A673 (cell line): ENCODE measurements around the gene ZBTB44. TPM values are rescaled to one million over a fixed set of nuclear protein-coding genes. Genes with fewer than 3 reads are reported as not detected.

Source experiments
- BruUV-seq: library from RNA; stranded (reverse); fragments of 400-500 nt; replicated peaks from 2 replicates; lab custom pipeline; 2021; lab: Mats Ljungman, UMichigan
- CTCF ChIA-PET: fragments of 300-600 bp; sonication (Branson Sonifier 250); formaldehyde crosslinking; loops from one replicate; lab custom pipeline; 2022; ENCODE audit warnings: antibody characterized with exemption; lab: Charles Lee
- POLR2A ChIA-PET: fragments of 300-600 bp; sonication (Branson Sonifier 250); formaldehyde crosslinking; loops from one replicate; lab custom pipeline; 2022; ENCODE audit warnings: antibody characterized with exemption; ENCODE audit not compliant: low non-redundant PET; lab: Charles Lee
- DNase-seq: peaks from one replicate; pipeline ENCODE4 v3.0.0-alpha.2; 2015; ENCODE audit warnings: low spot score
- H3K27ac ChIP-seq: fragments of 200-600 bp; sonication (generic); 2 replicates; pipeline ENCODE4 v1.5.1; 2016; ENCODE audit warnings: mixed run types, low read depth, mild to moderate bottlenecking, mixed read lengths, antibody characterized with exemption, low read length; ENCODE audit not compliant: poor library complexity, severe bottlenecking
- H3K27me3 ChIP-seq: fragments of 200-600 bp; sonication (generic); replicated peaks from 2 replicates; pipeline ENCODE4 v1.6.1; 2017; ENCODE audit warnings: mixed run types, low read depth, mild to moderate bottlenecking, mixed read lengths, antibody characterized with exemption, low read length; ENCODE audit not compliant: insufficient read depth, poor library complexity
- H3K36me3 ChIP-seq: fragments of 200-600 bp; sonication (generic); 2 replicates; pipeline ENCODE4 v1.6.1; 2016; ENCODE audit warnings: mixed run types, mild to moderate bottlenecking, mixed read lengths, antibody characterized with exemption, low read length; ENCODE audit not compliant: insufficient read depth, poor library complexity, severe bottlenecking
- H3K4me1 ChIP-seq: fragments of 200-600 bp; sonication (generic); 2 replicates; pipeline ENCODE4 v1.6.1; 2017; ENCODE audit warnings: mixed run types, mild to moderate bottlenecking, mixed read lengths, antibody characterized with exemption, low read length; ENCODE audit not compliant: insufficient read depth, poor library complexity, severe bottlenecking
- H3K4me3 ChIP-seq: fragments of 200-600 bp; sonication (generic); 2 replicates; pipeline ENCODE4 v1.5.1; 2016; ENCODE audit warnings: low read depth, mixed run types, mild to moderate bottlenecking, mixed read lengths, low read length; ENCODE audit not compliant: poor library complexity, severe bottlenecking
- H3K9me3 ChIP-seq: fragments of 200-600 bp; sonication (generic); 2 replicates; pipeline ENCODE4 v1.6.1; 2016; ENCODE audit warnings: mixed run types, low read depth, mild to moderate bottlenecking, mixed read lengths, antibody characterized with exemption, low read length; ENCODE audit not compliant: poor library complexity, severe bottlenecking
- EZH2 ChIP-seq: fragments of 200-600 bp; sonication (generic); IDR thresholded peaks from 2 replicates; pipeline ENCODE4 v1.6.1; 2017; ENCODE audit warnings: borderline replicate concordance, low read depth, mild to moderate bottlenecking, mixed read lengths, antibody characterized with exemption, low read length; ENCODE audit not compliant: poor library complexity, severe bottlenecking
- intact Hi-C: fragments of 100-400 bp; cut with micrococcal nuclease; formaldehyde crosslinking; loops from one replicate; pipeline ENCODE4 v1.10.0; 2022; ENCODE audit not compliant: unreplicated experiment
- total RNA-seq: library from RNA; stranded (reverse); gene quantifications from 2 replicates; pipeline ENCODE4 v1.2.3, GENCODE V29; 2021
- TF ChIP-seq, protein P1 (sequence below): fragments of 300-800, 200-600 bp; sonication (generic); conservative IDR thresholded peaks from 2 replicates; pipeline ENCODE4 v1.5.1; 2017; ENCODE audit warnings: low read depth, mild to moderate bottlenecking, antibody characterized with exemption, low read length, moderate library complexity, mixed read lengths

The ZBTB44 gene
- total RNA-seq, 1 experiment from 2014 or later = 37.0 TPM

DNA sequence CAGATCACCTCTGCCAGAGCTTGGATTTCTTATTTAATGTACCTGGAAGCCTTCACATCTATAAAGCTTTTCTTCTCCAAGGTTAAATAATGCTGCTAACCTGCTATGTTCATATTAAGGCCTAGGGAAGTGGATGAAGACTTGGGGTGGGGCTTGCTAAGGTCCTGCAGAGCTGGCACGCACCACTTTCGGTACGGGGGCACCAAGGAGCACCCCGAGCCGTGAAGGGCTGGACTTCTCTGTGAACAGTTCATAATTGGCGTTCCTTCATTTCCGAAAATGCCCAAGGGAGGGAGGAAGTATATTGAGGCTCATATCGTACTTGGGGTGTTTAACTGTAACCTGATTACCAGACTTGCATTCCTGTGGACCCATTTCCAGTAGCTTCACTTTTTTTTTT, 95.6 kb downstream of the ZBTB44 start:
- no peaks in the 10 kb centered on the region for H3K36me3 ChIP-seq
- BruUV-seq = no TSS peak
- H3K4me3 ChIP-seq = no peak overlapping the region
- CTCF ChIA-PET = no interaction called here
- DNase-seq = no peak
- H3K9me3 ChIP-seq = no peaks in the 10 kb centered on the region
- H3K4me1 ChIP-seq = no peaks in the 10 kb centered on the region
- H3K27ac ChIP-seq = no peak overlapping the region
- TF ChIP-seq, protein P1, sequence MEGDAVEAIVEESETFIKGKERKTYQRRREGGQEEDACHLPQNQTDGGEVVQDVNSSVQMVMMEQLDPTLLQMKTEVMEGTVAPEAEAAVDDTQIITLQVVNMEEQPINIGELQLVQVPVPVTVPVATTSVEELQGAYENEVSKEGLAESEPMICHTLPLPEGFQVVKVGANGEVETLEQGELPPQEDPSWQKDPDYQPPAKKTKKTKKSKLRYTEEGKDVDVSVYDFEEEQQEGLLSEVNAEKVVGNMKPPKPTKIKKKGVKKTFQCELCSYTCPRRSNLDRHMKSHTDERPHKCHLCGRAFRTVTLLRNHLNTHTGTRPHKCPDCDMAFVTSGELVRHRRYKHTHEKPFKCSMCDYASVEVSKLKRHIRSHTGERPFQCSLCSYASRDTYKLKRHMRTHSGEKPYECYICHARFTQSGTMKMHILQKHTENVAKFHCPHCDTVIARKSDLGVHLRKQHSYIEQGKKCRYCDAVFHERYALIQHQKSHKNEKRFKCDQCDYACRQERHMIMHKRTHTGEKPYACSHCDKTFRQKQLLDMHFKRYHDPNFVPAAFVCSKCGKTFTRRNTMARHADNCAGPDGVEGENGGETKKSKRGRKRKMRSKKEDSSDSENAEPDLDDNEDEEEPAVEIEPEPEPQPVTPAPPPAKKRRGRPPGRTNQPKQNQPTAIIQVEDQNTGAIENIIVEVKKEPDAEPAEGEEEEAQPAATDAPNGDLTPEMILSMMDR = no peak
- no peak for TF ChIP-seq EZH2
- POLR2A ChIA-PET = no interaction called here
- no peaks in the 10 kb centered on the region for H3K27me3 ChIP-seq
- intact Hi-C loops = loop anchor here (2.0 to 10.0 kb wide), 2 partner anchors 646 to 676 kb away; no protein-coding TSS in a partner anchor

DNA sequence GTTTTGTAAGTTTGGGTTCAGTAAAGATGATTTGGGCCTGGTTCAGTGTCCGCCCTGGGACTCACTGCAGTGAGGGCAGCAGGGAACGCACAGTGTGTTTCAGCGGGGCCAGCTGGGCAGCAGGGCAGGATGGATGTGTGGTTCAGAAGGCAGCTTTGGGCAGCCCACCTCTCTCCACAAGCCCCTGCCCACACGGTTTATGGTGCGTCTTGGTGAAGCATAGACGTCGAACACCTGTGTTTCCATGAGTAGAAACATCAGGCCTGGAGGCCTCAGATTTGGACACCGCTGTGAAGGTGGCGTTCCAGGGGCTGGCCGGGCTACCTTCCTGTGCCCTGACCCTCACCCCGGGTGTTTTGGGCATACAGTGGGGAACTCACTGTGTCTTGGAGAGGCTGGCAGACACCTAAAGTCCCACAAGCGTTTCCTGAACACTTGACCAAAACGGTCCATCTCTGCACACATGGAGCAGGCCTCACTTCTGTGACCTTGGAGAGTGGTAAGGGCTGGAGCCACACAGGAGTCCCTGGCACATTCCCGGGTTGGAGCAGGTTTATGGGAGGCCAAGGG, 96.1 kb downstream of the ZBTB44 start:
- ChIA-PET POLR2A (no interaction called here), CTCF (interaction anchor here (0.5 kb wide), 1 partner anchor 91 kb away, joined by 5 read pairs; no protein-coding TSS in a partner anchor)
- Histone ChIP-seq H3K4me1 (no peaks in the 10 kb centered on the region), H3K4me3 (no peak overlapping the region), H3K27me3 (no peaks in the 10 kb centered on the region), H3K9me3 (no peaks in the 10 kb centered on the region), H3K36me3 (no peaks in the 10 kb centered on the region), H3K27ac (no peak overlapping the region)
- TF ChIP-seq, protein P1 = no peak
- no peak for TF ChIP-seq EZH2
- intact Hi-C loops = loop anchor here (2.0 to 10.0 kb wide), 2 partner anchors 646 to 676 kb away; no protein-coding TSS in a partner anchor
- no TSS peak for BruUV-seq
- no peak for DNase-seq

DNA sequence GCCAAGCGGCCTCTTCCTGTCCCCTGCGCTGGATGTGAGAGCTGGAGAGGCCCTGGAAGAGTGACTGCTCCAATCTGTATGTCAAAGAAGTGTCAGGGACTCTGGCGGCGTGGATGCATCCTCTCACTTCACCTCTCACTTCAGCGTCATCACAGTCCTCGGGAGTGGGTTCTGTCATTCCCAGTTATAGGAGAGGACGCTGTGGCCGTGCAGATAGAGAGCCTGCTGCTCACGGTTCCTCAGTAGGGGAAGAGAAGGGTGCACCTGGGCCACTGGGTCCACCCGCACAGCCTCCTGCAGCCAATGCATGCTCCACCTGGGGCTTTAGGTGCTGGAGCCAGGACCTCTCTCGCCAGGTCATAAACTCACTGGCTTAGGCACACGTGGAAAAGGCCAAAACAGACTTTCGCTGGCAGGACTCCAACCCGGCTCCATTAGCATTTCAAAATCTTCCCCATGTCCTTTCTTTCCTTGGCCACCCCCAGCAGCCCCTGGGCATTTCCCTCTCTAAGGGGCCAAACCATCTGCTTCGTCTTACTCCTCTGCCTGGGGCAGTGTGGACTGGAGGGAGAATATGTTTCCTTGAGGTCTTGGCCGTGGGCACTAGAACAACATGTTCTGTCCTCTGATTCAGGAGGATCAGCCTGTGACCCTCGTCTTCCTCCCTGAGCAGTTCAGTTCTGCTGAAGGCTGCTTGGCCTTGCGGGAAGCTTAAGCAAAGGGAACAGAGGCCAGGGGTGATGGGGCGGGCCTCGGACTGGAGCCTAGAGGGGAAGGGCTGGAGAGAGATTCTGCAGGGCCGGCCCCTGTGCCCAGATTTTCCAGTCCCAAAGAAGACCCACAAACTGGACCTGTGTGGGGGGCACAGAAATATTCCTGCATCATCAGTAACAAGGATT, 97.3 kb downstream of the ZBTB44 start:
- no peaks in the 10 kb centered on the region for H3K27me3 ChIP-seq
- H3K27ac ChIP-seq = no peak overlapping the region
- H3K4me3 ChIP-seq = no peak overlapping the region
- no peaks in the 10 kb centered on the region for H3K9me3 ChIP-seq
- no peak for DNase-seq
- ChIA-PET CTCF (no interaction called here), POLR2A (no interaction called here)
- no peaks in the 10 kb centered on the region for H3K36me3 ChIP-seq
- H3K4me1 ChIP-seq = no peaks in the 10 kb centered on the region
- BruUV-seq = no TSS peak
- no peak for TF ChIP-seq EZH2
- TF ChIP-seq, protein P1 = no peak
- intact Hi-C loops = loop anchor here (2.0 to 10.0 kb wide), 2 partner anchors 647 to 677 kb away; no protein-coding TSS in a partner anchor
